ENCODE results near the gene SPATA12. TPM values are rescaled to one million over a fixed set of nuclear protein-coding genes. Genes with fewer than 3 reads are reported as not detected.

The SPATA12 gene
- total RNA-seq, 1 donor from 2014 or later: 0.38 TPM

DNA sequence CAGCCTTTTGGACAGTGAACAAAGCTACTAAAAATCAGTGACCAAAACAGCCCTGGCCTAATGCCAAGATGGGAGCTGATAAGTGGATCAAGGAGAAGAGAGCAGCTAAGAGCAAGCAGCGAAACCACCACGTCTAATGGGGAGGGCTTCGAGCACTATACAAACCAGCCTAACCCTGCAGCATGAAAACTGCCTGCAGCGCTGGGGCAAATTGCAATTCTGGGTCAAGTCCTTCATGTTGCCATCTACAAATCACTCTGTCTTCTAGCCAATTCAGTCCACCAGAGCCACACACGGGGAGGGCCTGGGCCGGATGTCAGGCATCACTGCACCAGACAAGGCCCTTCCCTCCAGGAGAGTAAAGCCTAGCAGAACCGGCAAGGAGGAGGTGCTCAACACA is 30.5 kb upstream of the SPATA12 start:
- no peaks in the 10 kb centered on the region for H3K27me3 ChIP-seq
- DNase-seq: no peak
- H3K4me3 ChIP-seq: no peak overlapping the region
- H3K27ac ChIP-seq: no peak overlapping the region
- TF ChIP-seq, protein P1, sequence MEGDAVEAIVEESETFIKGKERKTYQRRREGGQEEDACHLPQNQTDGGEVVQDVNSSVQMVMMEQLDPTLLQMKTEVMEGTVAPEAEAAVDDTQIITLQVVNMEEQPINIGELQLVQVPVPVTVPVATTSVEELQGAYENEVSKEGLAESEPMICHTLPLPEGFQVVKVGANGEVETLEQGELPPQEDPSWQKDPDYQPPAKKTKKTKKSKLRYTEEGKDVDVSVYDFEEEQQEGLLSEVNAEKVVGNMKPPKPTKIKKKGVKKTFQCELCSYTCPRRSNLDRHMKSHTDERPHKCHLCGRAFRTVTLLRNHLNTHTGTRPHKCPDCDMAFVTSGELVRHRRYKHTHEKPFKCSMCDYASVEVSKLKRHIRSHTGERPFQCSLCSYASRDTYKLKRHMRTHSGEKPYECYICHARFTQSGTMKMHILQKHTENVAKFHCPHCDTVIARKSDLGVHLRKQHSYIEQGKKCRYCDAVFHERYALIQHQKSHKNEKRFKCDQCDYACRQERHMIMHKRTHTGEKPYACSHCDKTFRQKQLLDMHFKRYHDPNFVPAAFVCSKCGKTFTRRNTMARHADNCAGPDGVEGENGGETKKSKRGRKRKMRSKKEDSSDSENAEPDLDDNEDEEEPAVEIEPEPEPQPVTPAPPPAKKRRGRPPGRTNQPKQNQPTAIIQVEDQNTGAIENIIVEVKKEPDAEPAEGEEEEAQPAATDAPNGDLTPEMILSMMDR (IDR thresholded peaks at IDR 0.05): no peak
- intact Hi-C loops (cut with DNase I): no loop called here
- no peaks in the 10 kb centered on the region for H3K9me3 ChIP-seq
- ATAC-seq: no peak
- no peaks in the 10 kb centered on the region for H3K36me3 ChIP-seq
- no peaks in the 10 kb centered on the region for H3K4me1 ChIP-seq

DNA sequence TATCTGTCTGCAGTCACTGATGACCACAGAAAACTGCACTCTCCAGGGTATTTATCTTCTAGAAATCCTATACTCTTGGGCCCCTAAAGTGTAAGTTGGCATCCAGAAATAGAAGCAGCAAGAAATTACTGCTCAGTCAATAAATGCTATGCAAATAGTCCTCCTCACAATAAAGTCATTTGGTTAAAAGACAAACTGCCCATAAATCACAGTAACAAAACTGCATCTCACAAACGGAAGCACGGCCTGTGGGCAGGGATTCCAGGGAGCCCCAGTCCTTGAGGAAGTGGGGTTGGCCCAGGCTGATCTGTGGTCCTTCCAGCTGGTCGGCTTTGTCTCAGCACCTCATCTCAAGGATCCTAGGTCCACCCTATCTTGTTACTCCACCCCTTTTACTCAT is 29.7 kb upstream of the SPATA12 start:
- Histone ChIP-seq H3K4me1 (no peaks in the 10 kb centered on the region), H3K27ac (no peak overlapping the region), H3K9me3 (no peaks in the 10 kb centered on the region), H3K36me3 (no peaks in the 10 kb centered on the region), H3K27me3 (no peaks in the 10 kb centered on the region), H3K4me3 (no peak overlapping the region)
- intact Hi-C loops (cut with DNase I): no loop called here
- no peak for DNase-seq
- TF ChIP-seq, protein P1 (IDR thresholded peaks at IDR 0.05): no peak
- no peak for ATAC-seq

GRCh38 chr3:57031631-57032541 is 28.6 kb upstream of the SPATA12 start:
- H3K27ac ChIP-seq: no peak overlapping the region
- no peak overlapping the region for H3K4me3 ChIP-seq
- no peaks in the 10 kb centered on the region for H3K4me1 ChIP-seq
- TF ChIP-seq, protein P1 (IDR thresholded peaks at IDR 0.05): no peak
- ATAC-seq (peak; percentile 53), DNase-seq (no peak)
- no peaks in the 10 kb centered on the region for H3K27me3 ChIP-seq
- intact Hi-C loops (cut with DNase I): no loop called here
- H3K9me3 ChIP-seq: no peaks in the 10 kb centered on the region
- no peaks in the 10 kb centered on the region for H3K36me3 ChIP-seq

DNA sequence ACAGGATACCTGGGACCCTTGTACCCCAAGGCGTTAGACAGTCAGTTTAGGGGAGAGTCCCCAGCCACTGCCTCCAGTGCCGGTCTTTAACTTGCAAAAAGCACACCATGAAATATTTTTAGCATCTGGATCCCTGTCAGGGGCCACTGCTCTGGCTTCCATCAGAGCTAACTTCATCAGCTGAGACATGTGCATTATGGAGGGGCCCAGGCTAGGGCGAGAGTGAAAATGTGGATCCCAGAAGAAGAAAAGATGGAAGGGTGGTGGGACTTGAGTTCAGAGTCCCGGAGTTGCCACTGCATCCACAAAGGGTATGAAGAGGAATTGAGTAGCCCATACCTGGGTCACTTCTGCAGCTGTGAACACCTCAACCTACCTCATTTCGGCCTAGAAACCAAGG is 23.5 kb upstream of the SPATA12 start:
- Histone ChIP-seq H3K4me1 (no peaks in the 10 kb centered on the region), H3K9me3 (no peaks in the 10 kb centered on the region), H3K27ac (no peak overlapping the region), H3K36me3 (no peaks in the 10 kb centered on the region), H3K27me3 (no peaks in the 10 kb centered on the region), H3K4me3 (no peak overlapping the region)
- TF ChIP-seq, protein P1 (IDR thresholded peaks at IDR 0.05): no peak
- no peak for DNase-seq
- intact Hi-C loops (cut with DNase I): no loop called here
- ATAC-seq: no peak

DNA sequence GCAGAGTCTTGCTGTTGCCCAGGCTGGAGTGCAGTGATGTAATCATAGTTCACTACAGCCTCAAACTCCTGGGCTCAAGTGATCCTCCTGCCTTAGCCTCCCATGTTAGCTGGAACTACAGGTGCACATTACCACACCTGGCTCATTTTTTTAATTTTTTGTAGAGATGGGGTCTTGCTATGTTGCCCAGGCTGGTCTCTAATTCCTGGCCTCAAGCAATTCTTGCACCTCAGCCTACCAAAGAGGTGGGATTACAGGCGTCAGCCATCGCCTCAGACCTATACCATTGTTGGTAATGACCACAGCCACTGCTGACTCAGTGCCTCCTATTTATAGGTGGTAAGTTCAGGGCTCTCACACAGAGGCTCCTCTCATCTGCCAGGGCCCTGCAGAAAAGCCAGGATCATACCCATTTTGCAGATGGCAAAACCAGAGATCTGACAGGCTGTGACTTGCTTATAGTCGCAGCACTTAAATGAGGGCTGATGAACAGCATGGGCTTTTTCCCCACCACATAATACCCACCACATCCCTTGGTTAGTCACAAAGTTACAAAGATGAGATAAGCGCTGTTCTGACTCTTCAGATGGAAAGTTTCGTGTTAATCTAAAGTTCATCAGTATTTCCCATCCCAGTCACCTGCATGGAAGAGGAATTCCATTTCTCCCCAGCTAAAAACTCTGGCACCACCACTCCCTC is 21.8 kb upstream of the SPATA12 start:
- Histone ChIP-seq H3K9me3 (no peaks in the 10 kb centered on the region), H3K36me3 (no peaks in the 10 kb centered on the region), H3K4me1 (no peaks in the 10 kb centered on the region), H3K27me3 (no peaks in the 10 kb centered on the region), H3K4me3 (no peak overlapping the region), H3K27ac (no peak overlapping the region)
- TF ChIP-seq, protein P1 (IDR thresholded peaks at IDR 0.05): no peak
- DNase-seq (no peak), ATAC-seq (no peak)
- intact Hi-C loops (cut with DNase I): no loop called here
